H7 (cell line): ENCODE measurements around the gene NFATC2. TPM values are rescaled to one million over a fixed set of nuclear protein-coding genes. Genes with fewer than 3 reads are reported as not detected.
A peak's percentile ranks its signal among the peaks of the same experiment; 100 is the strongest.
"Not testable (repeated sequence)": the region's sequence is repeated elsewhere in the genome, so short reads cannot be mapped to it uniquely, and the experiment has no call there.

Source experiments
- DNase-seq: peaks from one replicate; pipeline ENCODE4 v3.0.0; 2012
- H3K27me3 ChIP-seq: 2 replicates; pipeline ENCODE4 v1.6.0; 2011; ENCODE audit warnings: mild to moderate bottlenecking, low read length; ENCODE audit not compliant: control insufficient read depth, insufficient read depth
- H3K36me3 ChIP-seq: replicated peaks from 2 replicates; pipeline ENCODE4 v1.5.1; 2011; ENCODE audit warnings: low read length; ENCODE audit not compliant: control insufficient read depth, insufficient read depth
- H3K4me3 ChIP-seq: 2 replicates; pipeline ENCODE4 v1.5.1; 2011; ENCODE audit warnings: low read depth, mild to moderate bottlenecking, control low read depth, low read length, moderate library complexity; ENCODE audit not compliant: insufficient read depth
- total RNA-seq: library from RNA; depleted of rRNA; stranded (reverse); fragments of >200 nt; shearing (Covaris generic); gene quantifications from 2 replicates; pipeline ENCODE4 v1.2.3, GENCODE V29; 2014

Gene NFATC2
- total RNA-seq, 1 experiment from 2014 or later: 0.28 TPM

DNA sequence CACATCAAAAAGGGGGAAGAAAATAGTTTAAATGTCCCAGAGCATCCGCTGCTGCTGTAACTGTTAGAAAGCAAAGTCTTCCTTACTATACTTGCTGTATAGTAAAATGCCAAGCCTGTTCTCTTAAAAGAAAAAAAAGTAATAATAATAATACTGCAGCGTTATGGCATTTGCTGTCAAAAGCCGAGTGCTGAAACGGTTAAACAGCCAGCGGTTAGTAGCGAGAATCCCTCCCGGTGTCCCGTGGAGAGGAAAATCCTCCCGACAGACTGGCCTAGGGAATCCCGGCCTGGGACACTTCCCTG lies 19.5 kb upstream of the NFATC2 start:
- no peaks in the 10 kb centered on the region for H3K36me3 ChIP-seq
- peak overlapping the region; percentile 51 for H3K4me3 ChIP-seq
- no peak for DNase-seq
- H3K27me3 ChIP-seq: peaks cover 57% of the 10 kb centered on the region

DNA sequence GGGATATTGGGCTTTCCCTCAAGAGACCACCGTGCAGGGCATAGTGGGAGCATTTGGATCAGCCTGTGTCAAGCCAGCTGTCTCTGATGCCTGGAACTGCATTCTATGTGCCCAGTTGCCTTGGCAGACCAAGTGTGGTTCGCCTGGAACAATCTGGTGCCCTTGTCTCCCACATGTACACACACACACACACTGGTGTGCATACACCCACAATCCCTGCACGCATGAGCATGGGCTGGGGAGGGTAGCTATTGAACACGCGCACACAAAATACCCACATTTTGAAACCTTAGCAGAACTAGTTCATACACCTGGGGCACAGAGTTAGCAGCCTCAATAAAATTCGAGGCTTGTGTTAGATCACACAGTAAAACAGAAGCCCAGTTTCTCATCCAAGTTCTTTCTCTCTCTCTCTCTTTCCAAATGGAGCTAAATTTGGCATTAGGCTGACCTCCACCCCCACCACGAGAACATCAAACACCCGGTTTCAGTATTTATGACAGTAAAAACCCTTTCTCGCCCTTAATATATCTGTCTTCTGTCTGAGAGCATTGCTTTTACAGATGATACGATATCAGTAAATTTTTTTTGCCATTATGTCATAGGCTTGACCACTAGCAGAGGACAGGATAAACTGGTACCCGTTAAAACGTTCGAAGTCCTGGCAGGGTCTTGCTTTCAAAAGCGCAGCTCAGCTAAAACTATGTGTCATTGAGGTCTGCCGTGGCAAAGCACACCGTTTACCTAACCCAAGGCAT lies 18.2 kb upstream of the NFATC2 start:
- Histone ChIP-seq H3K36me3 (no peaks in the 10 kb centered on the region), H3K27me3 (peaks cover 56% of the 10 kb centered on the region), H3K4me3 (no peak overlapping the region)
- no peak for DNase-seq

DNA sequence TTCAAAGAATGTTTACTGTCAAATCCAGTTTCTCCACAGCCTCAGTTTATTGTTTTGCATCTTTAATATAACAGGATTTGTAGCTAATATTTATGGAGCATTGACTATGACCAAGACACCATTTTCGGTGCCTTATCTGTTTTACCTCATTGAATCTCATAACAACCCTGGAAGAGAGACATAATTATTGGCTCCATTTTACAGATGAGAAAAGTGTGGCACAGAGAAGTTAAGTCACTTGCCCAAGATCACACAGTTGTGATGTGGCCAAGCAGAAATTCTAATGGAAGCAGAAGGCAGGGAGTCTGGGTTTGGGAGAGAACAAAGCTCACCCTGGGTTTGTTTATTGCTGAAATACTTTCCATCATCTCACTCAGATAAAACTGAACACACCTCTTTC lies 17.5 kb upstream of the NFATC2 start:
- Histone ChIP-seq H3K4me3 (no peak overlapping the region), H3K36me3 (no peaks in the 10 kb centered on the region), H3K27me3 (peaks cover 54% of the 10 kb centered on the region)
- DNase-seq: no peak

DNA sequence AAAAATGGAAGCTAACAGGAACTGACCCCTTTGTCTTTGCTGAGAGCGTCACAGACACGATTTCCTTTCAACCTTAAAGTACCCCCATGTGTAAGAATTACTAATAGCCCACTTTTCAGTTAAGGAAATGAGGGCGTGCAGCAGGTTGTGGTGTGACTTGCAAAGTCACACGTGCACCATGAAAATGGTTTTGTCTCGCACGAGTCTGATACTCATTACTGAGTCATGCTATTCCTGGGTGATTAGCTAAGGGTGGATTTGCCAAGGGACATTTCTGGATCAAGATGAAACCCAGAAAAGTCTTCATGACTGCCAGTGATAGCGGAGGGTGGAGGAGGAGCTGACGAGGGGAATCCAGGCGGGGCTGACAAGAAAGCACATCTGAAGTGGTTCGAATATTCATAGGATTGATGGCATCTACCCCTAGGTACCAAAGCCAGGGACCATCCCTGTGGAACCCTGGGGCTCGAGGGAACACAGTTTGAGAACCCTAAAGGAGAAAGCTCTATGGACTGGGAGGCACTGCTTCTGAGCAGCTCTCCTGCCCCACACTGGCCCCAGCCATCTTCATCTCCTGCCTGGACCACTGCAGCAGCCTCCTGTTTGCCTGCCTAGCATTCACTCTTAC lies 12.1 kb upstream of the NFATC2 start:
- Histone ChIP-seq H3K4me3 (no peak overlapping the region), H3K27me3 (peaks cover 7% of the 10 kb centered on the region; the same call in 1 of the 2 replicates), H3K36me3 (no peaks in the 10 kb centered on the region)
- no peak for DNase-seq

DNA sequence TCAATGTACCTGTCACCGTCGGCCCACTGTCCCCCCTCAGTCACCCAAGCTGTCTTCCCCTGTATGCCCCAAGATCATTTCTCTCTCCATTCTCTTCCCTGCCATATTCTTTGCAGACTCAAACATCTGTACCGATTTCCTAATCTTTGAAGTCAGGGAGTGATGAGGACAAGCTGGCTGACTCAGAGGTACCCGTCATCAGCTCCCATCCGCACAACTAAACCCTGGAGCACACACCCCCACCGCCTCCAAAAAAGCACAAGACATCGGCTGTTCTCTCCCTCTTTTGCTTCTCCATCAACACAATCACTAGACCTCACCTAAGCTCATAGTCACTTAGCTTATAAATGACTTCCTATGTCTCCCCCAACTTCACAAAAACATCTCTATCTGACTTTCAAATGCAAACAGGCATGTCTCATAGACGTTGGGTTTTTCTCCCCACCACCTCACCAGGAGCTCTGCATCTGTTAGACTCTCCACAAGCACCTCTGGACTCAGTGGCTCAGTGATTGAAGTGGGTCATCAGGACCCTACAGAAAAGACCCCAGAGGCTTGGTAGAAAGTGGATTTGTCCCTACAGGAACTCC lies 11.5 kb upstream of the NFATC2 start:
- H3K4me3 ChIP-seq: no peak overlapping the region
- peaks cover 2% of the 10 kb centered on the region; the same call in 1 of the 2 replicates for H3K27me3 ChIP-seq
- H3K36me3 ChIP-seq: no peaks in the 10 kb centered on the region
- DNase-seq: no peak

DNA sequence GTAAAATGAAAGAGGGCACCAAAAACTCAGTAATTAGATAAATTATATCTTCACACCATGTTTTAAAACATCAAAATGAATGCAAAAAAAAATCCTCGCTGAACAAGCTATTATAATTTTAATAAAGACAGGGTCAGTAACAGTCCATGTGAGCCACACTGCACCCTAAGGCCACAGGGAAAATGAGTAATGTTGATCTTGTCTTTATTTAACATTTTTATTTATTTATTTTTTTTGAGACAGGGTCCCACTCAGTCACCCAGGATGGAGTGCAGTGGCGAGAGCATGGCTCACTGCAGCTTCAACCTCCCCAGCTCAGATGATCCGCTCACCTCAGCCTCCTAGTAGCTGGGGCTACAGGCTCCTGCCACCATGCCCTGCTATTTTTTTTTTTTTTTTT lies 8.7 kb upstream of the NFATC2 start:
- DNase-seq: no peak
- no peaks in the 10 kb centered on the region for H3K36me3 ChIP-seq
- peaks cover 11% of the 10 kb centered on the region for H3K27me3 ChIP-seq
- H3K4me3 ChIP-seq: no peak overlapping the region

DNA sequence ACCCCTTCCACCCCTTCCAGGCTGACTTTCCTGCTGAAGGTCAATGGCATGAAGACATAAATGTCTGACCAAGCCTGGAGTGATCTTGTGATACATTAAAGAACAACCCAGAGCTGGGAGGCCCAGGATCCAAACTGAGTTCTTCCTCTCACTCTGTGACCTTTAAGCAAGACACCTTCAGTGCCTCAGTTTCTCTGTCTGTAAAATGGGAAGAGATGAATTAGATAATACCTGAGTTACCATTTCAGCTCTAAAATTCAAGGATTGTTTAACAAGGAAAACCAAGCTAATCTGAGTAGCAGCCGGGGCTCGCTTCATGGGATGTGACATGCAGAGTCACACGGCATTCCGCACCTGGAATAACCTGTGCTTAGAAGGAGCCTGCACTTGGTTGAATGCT lies 7.0 kb upstream of the NFATC2 start:
- no peak overlapping the region for H3K4me3 ChIP-seq
- no peak for DNase-seq
- H3K27me3 ChIP-seq: peaks cover 16% of the 10 kb centered on the region
- no peaks in the 10 kb centered on the region for H3K36me3 ChIP-seq

DNA sequence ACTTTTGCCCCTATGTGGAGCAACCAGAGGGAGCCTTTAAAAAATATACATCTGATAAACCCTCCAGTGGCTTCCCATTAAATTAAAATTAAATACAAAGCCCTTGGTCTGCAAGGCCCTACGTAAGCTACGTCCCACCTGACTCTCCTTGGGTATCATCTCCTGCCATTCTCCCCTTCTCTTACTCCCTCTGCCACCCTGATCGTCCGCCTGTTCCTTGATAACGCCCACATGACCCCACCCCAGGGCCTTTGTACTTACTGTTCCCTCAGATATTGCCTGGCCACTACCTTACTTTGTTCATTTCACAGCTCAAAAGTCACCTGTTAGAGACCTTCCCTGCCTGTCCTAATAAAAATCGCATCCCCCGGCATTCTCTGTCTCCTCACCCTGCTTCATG lies 5.4 kb upstream of the NFATC2 start:
- Histone ChIP-seq H3K4me3 (no peak overlapping the region), H3K27me3 (peaks cover 24% of the 10 kb centered on the region), H3K36me3 (no peaks in the 10 kb centered on the region)
- no peak for DNase-seq

DNA sequence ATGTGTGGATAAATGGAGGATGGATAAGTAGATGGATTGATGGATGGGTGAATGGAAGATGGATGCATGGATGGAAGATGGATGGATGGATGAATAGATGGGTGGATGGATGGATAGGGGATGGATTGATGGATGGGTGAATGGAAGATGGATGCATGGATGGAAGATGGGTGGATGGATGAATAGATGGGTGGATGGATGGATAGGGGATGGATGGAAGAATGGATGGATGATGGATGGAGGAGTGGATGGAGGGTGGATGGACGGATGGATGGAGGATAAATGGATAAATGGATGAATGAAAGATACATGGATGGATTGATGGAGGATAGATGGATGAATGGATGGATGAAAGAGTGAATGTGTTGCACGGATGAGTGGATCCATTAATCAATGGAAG lies 3.0 kb upstream of the NFATC2 start:
- peaks cover 29% of the 10 kb centered on the region for H3K27me3 ChIP-seq
- H3K4me3 ChIP-seq: no peak overlapping the region
- no peak for DNase-seq
- H3K36me3 ChIP-seq: no peaks in the 10 kb centered on the region

DNA sequence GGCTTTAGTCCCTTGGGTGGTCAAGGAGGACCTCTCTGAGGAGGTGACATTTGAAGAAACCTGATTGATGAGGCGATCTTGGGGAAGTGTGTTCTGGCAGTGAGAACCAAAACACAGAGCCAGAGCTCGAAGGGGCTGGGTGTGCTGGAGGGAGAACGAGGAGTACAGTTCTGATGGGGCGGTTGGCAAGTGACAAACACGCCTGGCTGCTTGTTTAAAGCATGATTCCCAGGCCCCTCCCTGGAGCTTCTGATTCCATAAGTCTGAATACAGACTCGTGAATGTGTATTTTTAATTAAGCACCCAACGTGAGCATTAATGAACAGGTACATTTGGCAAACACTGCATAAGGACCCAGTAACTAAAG lies 886 bp upstream of the NFATC2 start:
- Histone ChIP-seq H3K36me3 (no peaks in the 10 kb centered on the region), H3K4me3 (no peak overlapping the region), H3K27me3 (peaks cover 27% of the 10 kb centered on the region)
- no peak for DNase-seq

DNA sequence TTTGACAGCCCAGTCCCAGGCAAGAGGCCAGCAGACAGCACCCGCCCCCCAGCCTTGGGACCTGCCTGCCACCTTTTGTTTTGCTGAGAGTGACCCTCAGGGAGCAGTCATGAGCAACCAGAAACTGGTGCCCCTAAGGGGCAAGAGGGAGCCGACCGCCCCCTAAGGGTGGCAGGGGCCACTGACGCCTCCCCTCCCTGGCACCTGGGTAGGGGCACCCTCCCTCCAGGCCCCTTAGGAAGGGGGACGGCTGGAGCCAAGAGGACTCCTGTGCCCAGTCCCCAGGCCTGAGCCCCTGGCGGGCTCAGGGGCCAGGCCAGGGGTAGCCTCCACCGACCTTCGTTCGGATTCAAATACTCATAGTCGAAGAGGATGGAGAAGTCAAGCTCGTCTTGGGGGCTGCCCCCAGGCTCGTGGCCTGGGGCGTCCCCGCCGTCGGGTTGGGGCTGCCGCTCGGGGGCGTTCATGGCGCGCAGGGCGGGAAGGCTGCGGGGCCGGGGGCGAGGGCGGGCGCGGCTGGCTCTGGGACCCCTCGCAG lies 417 bp downstream of the NFATC2 start:
- Histone ChIP-seq H3K4me3 (peak overlapping the region; percentile 37), H3K27me3 (peaks cover 21% of the 10 kb centered on the region), H3K36me3 (no peaks in the 10 kb centered on the region)
- DNase-seq: peak; percentile 88

DNA sequence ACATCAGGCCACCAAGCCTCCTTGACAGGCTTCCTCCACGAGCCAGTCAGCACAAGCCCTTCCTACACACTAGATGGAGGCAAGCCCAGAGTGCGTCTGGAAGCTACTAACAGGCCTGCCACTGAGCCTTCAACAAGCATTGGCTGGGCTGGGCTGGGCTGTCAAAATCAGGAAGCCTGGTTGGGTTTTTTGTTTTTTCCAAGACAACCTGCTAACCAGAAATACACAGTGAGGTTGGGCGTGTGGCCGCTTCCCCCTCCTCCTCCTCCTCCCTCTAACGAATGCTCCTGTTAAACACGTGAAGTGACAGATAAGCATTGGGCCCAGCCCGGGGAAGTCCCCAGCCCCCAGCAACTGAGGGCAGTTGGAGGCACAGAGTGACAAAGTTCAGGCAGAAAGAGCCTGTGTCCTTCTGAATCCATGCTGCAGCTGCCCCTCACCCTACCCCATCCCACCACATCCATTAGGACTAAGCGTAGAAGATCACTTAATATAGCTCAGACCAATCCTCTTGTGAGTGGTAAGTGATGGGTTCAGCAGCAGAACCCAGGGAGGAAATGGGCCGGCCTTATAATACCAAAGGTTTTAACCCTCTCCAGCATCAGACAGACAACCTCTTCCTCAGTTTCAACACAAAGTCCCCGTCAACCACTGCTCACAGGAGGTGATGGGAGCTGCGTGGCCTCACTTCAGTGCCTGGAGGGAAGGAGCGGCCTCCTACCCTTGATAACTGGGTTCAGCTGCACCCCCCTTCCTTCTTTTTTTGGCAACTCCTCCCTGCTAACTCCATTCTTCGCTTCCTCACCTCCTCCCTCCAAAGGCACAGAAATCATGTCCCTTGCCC lies 1.1 kb downstream of the NFATC2 start:
- peaks cover 18% of the 10 kb centered on the region for H3K27me3 ChIP-seq
- DNase-seq: peak; percentile 48
- H3K4me3 ChIP-seq: no peak overlapping the region
- H3K36me3 ChIP-seq: no peaks in the 10 kb centered on the region

DNA sequence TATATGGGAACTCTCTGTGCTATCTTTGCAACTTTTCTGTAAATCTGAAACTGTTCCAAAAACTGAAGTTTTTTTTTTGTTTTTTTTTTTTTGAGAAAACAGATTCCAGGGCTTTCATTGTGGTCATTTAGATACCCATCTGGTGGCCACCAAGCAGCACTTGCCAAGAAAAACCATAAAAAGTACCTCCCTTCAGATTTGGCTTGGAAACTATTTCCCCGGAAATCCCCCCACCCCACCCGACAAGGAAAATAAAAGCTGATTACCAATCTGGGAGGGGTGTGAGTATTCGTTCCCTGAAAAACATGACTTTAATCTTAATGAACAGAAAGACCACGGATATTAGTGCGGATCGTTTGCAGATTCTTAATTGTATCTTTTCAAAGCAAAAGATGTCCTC lies 1.9 kb downstream of the NFATC2 start:
- Histone ChIP-seq H3K36me3 (no peaks in the 10 kb centered on the region), H3K27me3 (peaks cover 18% of the 10 kb centered on the region), H3K4me3 (no peak overlapping the region)
- DNase-seq: no peak

DNA sequence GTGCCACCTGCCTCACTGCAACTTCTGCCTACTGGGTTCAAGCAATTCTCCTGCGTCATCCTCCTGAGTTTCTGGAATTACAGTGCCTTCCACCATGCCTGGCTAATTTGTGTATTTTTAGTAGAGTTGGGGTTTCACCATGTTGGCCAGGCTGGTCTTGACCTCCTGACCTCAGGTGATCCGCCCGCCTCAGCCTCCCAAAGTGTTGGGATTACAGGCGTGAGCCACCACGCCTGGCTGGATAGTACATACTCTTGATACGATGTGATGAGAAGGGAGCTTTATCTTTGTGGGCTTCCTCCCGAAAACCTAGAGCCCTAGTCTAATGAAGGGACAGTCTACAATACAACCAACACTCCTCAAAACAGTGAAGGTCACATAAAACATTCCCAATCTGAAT lies 2.4 kb downstream of the NFATC2 start:
- H3K27me3 ChIP-seq: peaks cover 15% of the 10 kb centered on the region
- not testable (repeated sequence) for DNase-seq

More for the DNA sequence above, 2.4 kb downstream of the NFATC2 start:
- H3K36me3 ChIP-seq, H3K4me3 ChIP-seq: not testable (repeated sequence)
